Fibroblast of lung (primary cell): Measurements from ENCODE around the gene LOXHD1. TPM values are rescaled to one million over a fixed set of nuclear protein-coding genes. Genes with fewer than 3 reads are reported as not detected.

Source experiments
- DNase-seq, 2 donors: peaks; one replicate each; pipeline versions ENCODE4 v3.0.0 to v3.0.0-alpha.2; 2010; ENCODE audit warnings: low read depth in 2 of 2
- H2AFZ ChIP-seq: 2 replicates; pipeline ENCODE4 v1.5.1; 2012; ENCODE audit warnings: low read length, control low read depth, inconsistent platforms
- H3K27ac ChIP-seq: 2 replicates; pipeline ENCODE4 v1.5.1; 2011; ENCODE audit warnings: low read length, control low read depth; ENCODE audit not compliant: insufficient read depth
- H3K27me3 ChIP-seq: 2 replicates; pipeline ENCODE4 v1.5.1; 2011; ENCODE audit warnings: mild to moderate bottlenecking, low read length; ENCODE audit not compliant: control insufficient read depth, insufficient read depth
- H3K36me3 ChIP-seq: 2 replicates; pipeline ENCODE4 v1.5.1; 2011; ENCODE audit warnings: low read length; ENCODE audit not compliant: control insufficient read depth, insufficient read depth
- H3K4me1 ChIP-seq: 2 replicates; pipeline ENCODE4 v1.5.1; 2011; ENCODE audit warnings: low read length; ENCODE audit not compliant: control insufficient read depth, insufficient read depth; ENCODE audit errors: extremely low read depth
- H3K4me2 ChIP-seq: 2 replicates; pipeline ENCODE4 v1.5.1; 2011; ENCODE audit warnings: low read length, control low read depth; ENCODE audit not compliant: insufficient read depth; ENCODE audit errors: extremely low read depth
- H3K4me3 ChIP-seq, 4 experiments: fragments of 200-600 bp in 1 of 4; sonication (generic) in 1 of 4; replicated peaks in 1 of 4; 2 replicates each; pipeline ENCODE4 v1.5.1; 2011 to 2016; ENCODE audit warnings: low read length in 4 of 4, low read depth in 3 of 4, mild to moderate bottlenecking in 3 of 4, control low read depth in 2 of 4, inconsistent platforms in 1 of 4, mixed read lengths in 1 of 4; ENCODE audit not compliant: insufficient read depth in 1 of 4; ENCODE audit errors: control extremely low read depth in 1 of 4
- H3K79me2 ChIP-seq: 2 replicates; pipeline ENCODE4 v1.5.1; 2012; ENCODE audit warnings: mild to moderate bottlenecking, low read length, inconsistent platforms; ENCODE audit not compliant: control insufficient read depth, insufficient read depth
- H3K9ac ChIP-seq: 2 replicates; pipeline ENCODE4 v1.5.1; 2011; ENCODE audit warnings: mild to moderate bottlenecking, low read length, control low read depth; ENCODE audit not compliant: insufficient read depth
- H3K9me3 ChIP-seq: 2 replicates; pipeline ENCODE4 v1.5.1; 2012; ENCODE audit warnings: low read depth, low read length; ENCODE audit not compliant: control insufficient read depth, insufficient read depth
- H4K20me1 ChIP-seq: 2 replicates; pipeline ENCODE4 v1.5.1; 2011; ENCODE audit warnings: low read length; ENCODE audit not compliant: control insufficient read depth, insufficient read depth; ENCODE audit errors: extremely low read depth
- EZH2 ChIP-seq: IDR thresholded peaks from 2 replicates; pipeline ENCODE4 v1.5.1; 2012; ENCODE audit warnings: low read length, control low read depth, mild to moderate bottlenecking; ENCODE audit errors: missing control alignments
- polyA plus RNA-seq, 2 donors: library from polyadenylated mRNA; depleted of rRNA in 1 of 2; stranded (reverse) in 1 of 2; unstranded in 1 of 2; fragments of >200 nt; gene quantifications; 2 replicates each; pipeline ENCODE4 v1.2.1, GENCODE V29; 2011 to 2012; ENCODE audit warnings: missing spikeins in 1 of 2
- total RNA-seq: library from RNA; depleted of rRNA; stranded (reverse); fragments of >200 nt; gene quantifications from 2 replicates; pipeline ENCODE4 v1.2.1, GENCODE V29; 2014
- TF ChIP-seq, protein P1 (sequence below), 2 donors: IDR thresholded peaks in 1 of 2; conservative IDR thresholded peaks in 1 of 2; 1 replicate in 1 of 2; 2 replicates in 1 of 2; pipeline ENCODE4 v1.5.1; 2011 to 2012; ENCODE audit warnings: low read length in 2 of 2, control low read depth in 1 of 2, inconsistent platforms in 1 of 2, low read depth in 1 of 2, mild to moderate bottlenecking in 1 of 2

Gene LOXHD1
- total and polyA plus RNA-seq, 2 donors (not counting 1 experiment from before 2014, with no cell fraction given) = not detected

- no peaks in the 10 kb centered on the region for H3K36me3 ChIP-seq
- H3K27ac ChIP-seq = no peak overlapping the region
- no peaks in the 10 kb centered on the region for H3K27me3 ChIP-seq
- no peaks in the 10 kb centered on the region for H3K79me2 ChIP-seq
- H3K9me3 ChIP-seq = no peaks in the 10 kb centered on the region
- H3K4me1 ChIP-seq = no peaks in the 10 kb centered on the region
- H3K4me2 ChIP-seq = no peak overlapping the region
- H2AFZ ChIP-seq = no peak overlapping the region
- no peak overlapping the region for H3K4me3 ChIP-seq
- DNase-seq = peak in 1 of 2 donors; percentile 26
- H4K20me1 ChIP-seq = no peaks in the 10 kb centered on the region
- no peak overlapping the region for H3K9ac ChIP-seq
- TF ChIP-seq EZH2 = no peak
- TF ChIP-seq, protein P1, sequence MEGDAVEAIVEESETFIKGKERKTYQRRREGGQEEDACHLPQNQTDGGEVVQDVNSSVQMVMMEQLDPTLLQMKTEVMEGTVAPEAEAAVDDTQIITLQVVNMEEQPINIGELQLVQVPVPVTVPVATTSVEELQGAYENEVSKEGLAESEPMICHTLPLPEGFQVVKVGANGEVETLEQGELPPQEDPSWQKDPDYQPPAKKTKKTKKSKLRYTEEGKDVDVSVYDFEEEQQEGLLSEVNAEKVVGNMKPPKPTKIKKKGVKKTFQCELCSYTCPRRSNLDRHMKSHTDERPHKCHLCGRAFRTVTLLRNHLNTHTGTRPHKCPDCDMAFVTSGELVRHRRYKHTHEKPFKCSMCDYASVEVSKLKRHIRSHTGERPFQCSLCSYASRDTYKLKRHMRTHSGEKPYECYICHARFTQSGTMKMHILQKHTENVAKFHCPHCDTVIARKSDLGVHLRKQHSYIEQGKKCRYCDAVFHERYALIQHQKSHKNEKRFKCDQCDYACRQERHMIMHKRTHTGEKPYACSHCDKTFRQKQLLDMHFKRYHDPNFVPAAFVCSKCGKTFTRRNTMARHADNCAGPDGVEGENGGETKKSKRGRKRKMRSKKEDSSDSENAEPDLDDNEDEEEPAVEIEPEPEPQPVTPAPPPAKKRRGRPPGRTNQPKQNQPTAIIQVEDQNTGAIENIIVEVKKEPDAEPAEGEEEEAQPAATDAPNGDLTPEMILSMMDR (conservative IDR thresholded peaks at IDR 0.05 in 1 of 2, IDR thresholded peaks at IDR 0.05 in 1 of 2; ENCODE audit: low read depth in 1 of 2, low read length in 2 of 2) = no peak
Measured at GRCh38 chr18:46546111-46546640, 110.8 kb downstream of the LOXHD1 start.

- Histone ChIP-seq H3K36me3 (no peaks in the 10 kb centered on the region), H3K9me3 (no peaks in the 10 kb centered on the region), H3K9ac (no peak overlapping the region), H4K20me1 (no peaks in the 10 kb centered on the region), H3K27ac (no peak overlapping the region), H3K27me3 (no peaks in the 10 kb centered on the region), H3K4me1 (no peaks in the 10 kb centered on the region), H3K4me2 (no peak overlapping the region), H3K4me3 (no peak overlapping the region), H2AFZ (no peak overlapping the region), H3K79me2 (no peaks in the 10 kb centered on the region)
- peak in 1 of 2 donors; percentile 3 for DNase-seq
- TF ChIP-seq, protein P1 (conservative IDR thresholded peaks at IDR 0.05 in 1 of 2, IDR thresholded peaks at IDR 0.05 in 1 of 2; ENCODE audit: low read depth in 1 of 2, low read length in 2 of 2) = no peak
- no peak for TF ChIP-seq EZH2
Measured at GRCh38 chr18:46542545-46542944, 114.5 kb downstream of the LOXHD1 start.

DNA sequence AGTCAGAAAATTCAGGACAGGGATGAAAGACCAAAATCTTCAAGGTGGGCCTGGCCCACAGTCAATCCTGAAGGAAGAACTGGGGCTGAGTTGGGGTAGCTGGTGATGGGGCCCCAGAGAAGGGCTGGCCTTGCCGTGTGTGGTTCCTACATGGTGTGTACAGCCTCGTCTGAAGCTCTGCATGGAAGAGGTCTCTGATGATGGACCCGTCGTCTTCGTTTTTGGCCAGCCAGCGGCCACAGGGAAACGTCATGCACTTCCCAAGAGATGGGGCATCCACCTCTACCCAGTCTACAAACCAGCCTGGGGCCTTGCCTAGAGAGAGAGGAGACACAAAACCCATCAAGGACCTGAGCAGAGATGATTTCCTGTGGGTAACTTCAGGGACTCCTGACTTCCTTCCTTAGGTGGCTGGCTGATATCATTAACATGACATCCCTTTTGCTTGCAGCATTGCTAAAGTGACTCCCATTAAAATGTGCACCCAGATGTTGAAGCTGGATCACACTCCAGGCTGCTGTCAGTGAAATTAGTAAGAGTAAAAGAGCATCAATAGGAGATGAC, 115.3 kb downstream of the LOXHD1 start:
- Histone ChIP-seq H3K4me3 (no peak overlapping the region), H2AFZ (no peak overlapping the region), H3K27me3 (no peaks in the 10 kb centered on the region), H3K9me3 (no peaks in the 10 kb centered on the region), H3K4me1 (no peaks in the 10 kb centered on the region), H3K9ac (no peak overlapping the region), H3K36me3 (no peaks in the 10 kb centered on the region), H3K79me2 (no peaks in the 10 kb centered on the region), H3K27ac (no peak overlapping the region), H4K20me1 (no peaks in the 10 kb centered on the region), H3K4me2 (no peak overlapping the region)
- no peak for TF ChIP-seq EZH2
- TF ChIP-seq, protein P1 (conservative IDR thresholded peaks at IDR 0.05 in 1 of 2, IDR thresholded peaks at IDR 0.05 in 1 of 2; ENCODE audit: low read depth in 1 of 2, low read length in 2 of 2) = no peak
- no peak for DNase-seq
